Activated CD8-positive, alpha-beta memory T cell treated with anti-CD3 and anti-CD28 coated beads, Interleukin-2, amount 50 U/mL, for 1 hour (primary cell): ENCODE measurements around the gene AANAT.
A peak's percentile ranks its signal among the peaks of the same experiment; 100 is the strongest.

Experiments used
- DNase-seq: peaks from one replicate; pipeline ENCODE4 v3.0.0-alpha.2; 2020; ENCODE audit errors: extremely low read depth

The AANAT gene

DNA sequence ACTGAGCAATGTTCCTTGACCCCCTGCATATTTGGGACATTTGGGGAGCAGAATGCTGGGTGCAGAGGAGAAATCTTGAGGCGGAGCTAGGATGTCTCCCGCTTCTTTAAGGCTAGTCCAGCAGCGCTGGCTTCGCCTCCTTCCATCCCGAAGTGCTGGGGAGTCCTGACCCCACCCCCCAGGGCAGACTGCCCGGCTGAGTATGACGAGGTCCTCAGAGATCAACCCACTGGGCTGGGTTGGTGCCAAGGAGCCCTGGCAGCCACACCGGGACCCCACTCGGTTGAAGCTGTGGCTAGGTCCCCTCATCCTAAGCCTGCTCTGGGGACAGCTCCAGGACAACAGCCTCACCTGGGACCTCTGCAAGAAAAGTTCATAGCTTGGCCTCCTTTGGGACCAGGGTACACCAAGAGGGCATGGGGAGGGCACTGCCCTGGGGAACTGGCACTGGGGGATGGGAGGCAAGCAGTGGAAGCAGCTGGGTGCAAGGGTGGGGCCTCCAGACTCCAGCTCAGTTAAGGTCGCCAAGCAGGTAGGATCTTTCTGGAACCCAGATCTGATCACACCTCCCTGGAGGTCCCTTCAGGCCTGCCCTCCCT lies 22.8 kb downstream of the AANAT start:
- DNase-seq = no peak

DNA sequence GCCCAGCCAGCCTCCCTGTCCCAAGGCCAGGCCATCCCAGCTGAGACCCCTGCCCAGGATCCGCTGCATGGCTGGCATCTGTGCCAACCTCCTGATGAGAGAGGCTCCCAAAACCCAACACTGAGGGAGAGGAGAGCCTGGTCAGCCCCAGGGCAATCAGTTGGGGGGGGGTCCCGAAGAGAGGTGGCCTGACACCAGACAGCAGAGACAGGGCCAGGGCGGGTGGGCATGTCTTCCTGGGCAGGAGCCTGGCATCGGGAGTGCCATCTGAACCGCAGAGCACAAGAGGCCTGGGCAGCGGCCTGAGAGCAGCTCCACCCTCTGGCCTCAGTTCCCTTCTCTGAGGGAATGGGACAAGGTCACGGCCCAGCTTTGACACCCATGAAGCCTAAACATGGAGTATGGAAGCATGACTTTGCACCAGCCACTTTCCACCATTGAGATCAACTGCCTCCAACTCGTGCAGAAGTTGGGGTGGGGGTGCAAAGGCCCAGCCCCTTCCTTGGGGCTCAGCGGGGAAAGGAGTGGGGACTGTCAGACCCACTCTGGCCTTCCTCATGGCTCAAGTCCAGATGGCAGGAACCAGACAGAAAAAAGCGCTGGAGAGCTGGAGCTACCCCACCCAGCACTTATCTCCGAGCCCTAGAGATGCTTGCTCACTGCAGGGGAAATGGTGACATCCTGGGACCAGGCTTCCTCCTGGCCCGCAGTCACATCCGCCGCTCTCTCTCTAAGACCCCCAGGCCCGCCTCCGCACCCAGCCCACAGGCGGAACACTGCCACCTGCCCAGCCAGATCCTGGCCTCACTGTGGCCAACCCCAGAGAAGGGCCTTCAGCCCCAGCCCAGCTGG lies 24.1 kb downstream of the AANAT start:
- no peak for DNase-seq

DNA sequence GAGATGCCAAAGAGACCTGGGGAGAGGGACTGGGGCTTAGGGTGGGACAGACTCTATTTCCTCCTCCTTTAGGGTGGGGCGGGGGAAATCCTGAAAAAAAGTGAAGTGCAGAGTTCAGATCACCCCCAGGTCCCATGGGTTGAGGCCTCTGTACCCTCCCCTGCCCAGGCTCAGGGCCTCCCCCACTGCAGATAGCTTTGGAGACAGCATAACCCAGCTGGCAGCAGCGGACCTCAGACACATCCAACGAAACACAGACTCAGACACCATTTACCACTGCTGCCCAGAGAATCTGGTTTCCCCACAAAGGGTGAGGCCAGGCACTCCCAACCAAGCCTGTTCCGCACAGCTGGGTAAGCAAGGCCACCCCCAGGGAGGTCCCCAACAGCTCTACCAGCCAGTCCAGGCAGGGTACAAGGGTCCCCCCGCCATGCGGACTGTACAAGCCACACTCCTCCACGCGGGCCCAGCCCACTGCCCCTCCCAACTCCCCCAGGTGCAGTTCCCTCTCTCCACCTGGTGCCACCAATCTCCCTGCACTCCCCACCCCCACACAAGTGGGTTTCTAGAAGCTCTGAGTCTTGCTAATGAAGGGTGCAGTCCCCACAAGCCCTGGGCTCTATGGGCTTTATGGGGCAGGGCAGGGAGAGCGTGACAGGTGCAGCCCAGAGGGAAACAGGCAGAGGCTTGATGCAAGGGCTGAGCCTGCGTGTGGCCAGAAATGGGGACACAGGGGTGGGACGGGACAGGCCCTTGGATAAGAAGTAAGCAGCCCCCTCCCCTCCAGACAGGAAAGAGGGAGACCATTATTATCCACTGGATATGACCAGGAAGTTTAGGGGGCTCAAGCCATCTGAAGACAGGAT lies 25.0 kb downstream of the AANAT start:
- DNase-seq = no peak

DNA sequence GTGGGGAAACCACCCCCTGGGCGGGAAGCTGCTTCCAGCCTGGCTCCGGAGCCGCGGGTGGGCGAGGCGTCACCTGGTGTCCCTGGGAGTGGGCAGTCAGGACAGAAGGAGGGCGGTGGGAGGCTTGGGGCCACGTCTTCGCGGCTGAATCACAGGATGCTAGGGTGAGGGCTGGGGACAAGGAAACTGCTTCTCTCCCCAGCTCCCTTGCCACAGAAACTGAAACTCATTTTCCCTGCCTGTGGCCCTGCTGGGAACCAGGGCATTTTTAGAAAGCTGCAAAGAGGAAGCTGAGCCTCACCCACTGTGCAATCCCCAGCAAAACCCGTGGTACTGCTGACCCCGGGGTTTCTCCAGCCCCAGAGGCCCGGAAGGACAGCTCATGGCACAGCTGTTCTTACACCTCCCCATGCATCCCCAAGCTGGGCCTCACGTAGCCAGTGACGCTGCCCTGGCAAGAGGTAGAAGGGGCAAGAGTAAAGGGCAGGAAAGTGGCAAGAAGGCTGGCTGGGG lies 25.6 kb downstream of the AANAT start:
- no peak for DNase-seq

DNA sequence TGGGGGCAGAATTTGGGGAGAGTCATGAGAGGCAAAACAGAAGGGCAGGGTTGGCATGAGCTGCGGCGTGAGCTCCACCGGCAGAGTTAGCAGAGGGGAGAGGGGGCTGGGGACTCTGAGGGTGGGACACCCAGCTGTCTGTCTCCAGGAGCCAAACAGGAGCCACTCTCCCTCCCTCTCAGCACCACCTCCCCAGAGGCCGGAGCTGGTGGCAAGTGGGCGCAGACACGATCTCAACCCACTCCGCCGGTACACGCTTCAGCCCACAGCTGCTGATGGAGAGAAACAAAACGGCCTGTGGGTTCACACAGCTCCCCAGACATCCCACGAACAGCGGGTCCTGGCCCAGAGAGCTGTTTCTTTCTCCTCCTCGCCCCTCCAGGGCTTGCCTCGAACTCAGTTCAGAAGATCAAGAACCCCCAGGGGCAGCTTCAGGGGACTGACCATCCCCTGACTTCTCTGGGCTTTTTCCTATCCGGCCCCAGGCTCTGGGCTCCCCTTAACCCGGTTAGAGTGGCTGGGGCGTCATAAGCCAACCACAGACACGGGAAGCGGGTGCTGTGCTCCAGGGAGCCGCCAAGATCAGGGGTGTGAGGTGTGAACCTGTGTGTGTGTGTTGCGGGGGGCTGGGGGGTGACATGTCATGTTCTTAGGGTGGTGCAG lies 26.2 kb downstream of the AANAT start:
- no peak for DNase-seq

DNA sequence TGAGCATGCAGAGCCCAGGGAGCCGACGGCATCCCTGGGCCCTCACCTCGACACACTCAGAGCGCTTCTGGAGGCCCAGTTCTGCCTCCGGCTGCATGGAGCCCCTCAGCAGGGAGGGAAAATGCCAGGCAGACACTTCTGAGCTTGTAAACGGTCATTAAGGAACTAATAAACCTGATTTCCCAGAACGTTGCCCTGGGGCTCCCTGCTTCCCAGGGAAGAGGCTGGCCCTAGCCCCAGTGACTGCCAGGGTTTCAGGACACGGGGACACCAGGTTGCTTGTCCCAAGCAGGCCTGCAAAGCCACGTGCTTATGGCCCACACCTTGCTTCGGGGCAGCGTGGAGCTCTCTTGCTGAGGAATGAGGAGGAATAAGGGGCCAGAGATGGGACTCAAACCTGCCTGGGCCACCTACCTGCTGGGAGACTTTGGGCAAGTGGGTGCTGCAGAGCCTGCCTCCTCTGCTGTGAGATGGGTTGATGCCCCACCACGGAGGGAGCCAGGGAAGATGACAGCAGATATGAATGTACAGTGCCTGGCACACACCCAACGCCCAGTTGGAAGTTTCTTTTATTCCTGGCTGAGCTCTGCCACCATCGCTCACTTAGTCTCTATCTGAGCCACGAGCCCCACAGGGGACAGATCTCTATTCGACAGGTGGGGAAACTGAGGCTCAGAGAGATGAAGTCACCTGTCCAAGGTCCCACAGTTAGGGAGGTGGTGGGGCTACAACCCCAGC lies 28.4 kb downstream of the AANAT start:
- DNase-seq = no peak

DNA sequence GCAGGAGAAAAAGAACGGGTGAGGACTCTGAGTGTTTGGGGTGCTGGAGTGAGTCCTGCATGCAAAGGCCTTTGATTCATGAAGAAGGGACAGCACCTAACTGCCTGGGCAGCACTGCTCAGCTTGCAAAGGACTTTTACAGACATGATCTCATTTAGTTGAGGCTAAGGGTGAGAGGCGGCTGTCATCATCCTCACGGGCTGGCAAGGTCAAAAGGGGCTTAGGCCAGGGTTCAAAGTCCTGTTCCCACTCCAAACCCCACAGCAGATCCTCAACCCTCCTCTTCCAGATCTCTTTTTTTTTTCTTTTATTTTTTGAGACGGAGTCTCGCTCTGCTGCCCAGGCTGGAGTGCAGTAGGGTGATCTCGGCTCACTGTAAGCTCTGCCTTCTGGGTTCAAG lies 29.1 kb downstream of the AANAT start:
- DNase-seq = no peak

DNA sequence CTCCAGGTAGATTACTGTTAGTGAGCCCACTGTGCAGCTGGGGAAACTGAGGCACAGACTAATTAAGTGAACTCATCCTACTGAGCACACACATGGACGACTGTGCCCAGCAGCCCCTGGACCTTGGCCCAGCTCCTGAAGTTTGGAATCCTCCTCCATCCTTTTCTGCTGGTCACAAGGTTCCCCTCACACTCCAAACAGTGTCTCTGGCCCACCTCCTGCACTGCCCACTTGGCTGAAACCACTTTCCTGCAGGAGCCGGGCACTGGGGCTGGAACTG lies 30.2 kb downstream of the AANAT start:
- no peak for DNase-seq

DNA sequence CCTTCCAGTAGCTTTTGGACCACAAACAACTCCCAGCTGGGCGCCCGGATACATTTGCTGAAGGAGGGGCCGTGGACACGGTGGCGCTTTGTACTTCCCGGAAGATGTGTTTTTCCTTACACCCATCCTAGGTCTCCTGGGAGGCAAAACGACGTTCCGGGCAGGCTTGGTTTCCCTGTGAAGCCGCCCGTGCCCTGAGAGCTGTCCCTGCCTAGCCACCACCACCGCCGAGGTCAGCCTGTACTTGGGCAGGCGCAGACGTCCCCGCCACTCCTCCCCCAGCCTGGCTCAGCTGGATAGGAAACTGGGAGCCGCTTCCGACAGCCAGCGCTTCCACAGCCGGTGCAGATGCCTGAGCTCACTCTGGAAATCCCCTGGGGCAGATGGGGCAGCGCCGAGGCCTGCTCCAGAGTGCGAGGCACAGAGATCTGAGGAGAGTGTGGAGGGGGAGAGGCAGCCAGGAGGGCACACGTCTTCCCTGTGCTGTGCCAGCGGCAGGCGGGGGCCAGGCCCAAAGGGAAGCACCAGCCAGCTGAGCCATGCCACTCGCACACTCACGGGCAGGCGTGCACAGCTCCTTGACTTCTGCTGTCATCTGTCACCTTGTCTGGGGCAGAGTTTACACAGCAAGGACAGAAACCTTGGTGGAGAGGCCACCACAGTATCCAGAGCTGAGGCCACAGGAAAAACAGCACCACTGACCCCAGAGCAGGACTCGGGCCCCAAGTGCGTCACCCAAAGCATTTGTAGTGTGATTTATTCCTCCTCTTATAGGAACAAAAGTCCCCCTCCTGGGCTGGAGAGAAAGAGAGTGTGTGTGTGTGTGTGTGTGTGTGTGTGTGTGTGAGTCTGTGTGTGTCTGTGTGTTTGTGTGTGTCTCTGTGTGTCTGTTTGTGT lies 30.8 kb downstream of the AANAT start:
- DNase-seq = no peak

DNA sequence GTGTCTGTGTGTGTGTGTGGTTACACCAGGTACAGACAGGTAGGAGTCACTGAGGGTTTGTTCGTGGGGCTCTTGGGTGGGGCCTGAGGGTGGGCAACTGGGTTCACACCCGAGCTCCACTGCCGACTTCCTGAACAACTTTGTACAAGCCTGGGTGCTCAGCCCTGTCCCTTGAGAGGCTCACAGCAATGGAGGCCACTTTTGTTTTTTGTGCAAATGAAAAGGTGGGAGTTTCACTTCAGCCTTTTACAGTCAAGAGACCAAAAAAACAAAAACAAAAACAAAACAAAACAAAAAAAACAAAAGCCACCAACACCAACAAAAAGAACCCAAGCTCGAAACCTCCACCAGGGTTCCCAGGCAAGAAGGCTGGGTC lies 31.5 kb downstream of the AANAT start:
- no peak for DNase-seq

DNA sequence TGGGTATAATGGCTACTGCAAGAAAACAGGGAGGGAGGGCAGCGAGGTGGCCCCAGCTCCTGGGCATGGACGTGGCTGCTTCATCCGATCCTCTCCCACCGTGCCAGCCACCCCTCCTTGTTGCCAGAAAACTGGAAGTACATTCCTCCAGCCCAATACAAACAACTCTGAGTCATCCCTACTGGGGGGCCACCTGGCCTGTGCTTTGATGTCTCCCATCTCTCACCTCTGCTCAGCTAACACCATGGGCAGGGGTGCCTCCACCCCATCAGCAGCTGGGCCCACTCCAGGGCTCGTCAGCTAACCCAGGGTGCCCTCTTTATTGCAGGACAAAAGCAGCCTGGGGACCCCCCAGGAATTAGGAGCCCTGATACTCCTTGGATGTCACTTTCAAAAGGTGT lies 31.9 kb downstream of the AANAT start:
- no peak for DNase-seq

DNA sequence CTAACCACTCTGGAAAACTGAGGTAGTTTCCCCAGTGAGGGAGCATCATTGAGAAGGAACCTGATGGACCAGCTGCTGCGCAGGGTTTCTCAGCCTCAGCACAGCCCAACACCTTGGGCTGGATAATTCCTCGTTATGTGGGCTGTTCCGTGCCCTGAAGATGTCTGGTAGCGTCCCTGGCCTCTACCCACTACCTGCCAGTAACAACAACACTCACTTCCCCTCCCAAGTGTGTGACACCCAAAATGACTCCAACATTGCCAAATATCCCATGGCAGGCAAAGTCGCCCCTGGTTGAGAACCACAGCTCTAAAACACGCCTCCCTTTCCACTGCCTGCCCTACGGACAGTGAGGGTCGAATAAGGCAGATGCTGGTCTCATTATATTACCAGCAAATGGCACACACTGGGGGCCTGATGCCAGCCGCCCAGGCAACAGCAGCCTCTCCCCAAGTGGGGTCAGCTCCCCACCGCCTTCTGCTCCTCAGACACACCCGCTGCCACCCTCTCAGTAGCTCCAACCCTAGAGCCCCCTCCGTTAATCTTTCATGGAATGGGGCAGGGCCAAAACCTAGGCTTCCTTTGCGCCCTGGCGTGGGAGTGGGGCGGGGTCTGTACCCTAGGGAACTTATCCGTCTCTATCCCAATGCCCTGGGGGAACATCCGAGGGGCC lies 32.8 kb downstream of the AANAT start:
- no peak for DNase-seq

DNA sequence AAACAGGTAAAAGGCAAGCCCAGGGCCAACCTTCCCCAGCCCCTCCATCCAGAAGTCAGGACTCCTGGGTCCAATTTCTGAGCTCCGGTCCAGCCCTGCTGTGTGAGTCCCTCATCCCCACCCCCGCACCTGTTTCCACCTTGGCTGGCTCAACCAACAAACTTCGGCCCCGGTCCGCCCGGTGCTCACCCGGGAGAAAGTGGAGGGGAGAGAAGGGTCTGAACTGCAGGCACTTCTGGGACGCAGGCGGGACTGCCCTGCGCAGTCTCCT lies 33.3 kb downstream of the AANAT start:
- no peak for DNase-seq

DNA sequence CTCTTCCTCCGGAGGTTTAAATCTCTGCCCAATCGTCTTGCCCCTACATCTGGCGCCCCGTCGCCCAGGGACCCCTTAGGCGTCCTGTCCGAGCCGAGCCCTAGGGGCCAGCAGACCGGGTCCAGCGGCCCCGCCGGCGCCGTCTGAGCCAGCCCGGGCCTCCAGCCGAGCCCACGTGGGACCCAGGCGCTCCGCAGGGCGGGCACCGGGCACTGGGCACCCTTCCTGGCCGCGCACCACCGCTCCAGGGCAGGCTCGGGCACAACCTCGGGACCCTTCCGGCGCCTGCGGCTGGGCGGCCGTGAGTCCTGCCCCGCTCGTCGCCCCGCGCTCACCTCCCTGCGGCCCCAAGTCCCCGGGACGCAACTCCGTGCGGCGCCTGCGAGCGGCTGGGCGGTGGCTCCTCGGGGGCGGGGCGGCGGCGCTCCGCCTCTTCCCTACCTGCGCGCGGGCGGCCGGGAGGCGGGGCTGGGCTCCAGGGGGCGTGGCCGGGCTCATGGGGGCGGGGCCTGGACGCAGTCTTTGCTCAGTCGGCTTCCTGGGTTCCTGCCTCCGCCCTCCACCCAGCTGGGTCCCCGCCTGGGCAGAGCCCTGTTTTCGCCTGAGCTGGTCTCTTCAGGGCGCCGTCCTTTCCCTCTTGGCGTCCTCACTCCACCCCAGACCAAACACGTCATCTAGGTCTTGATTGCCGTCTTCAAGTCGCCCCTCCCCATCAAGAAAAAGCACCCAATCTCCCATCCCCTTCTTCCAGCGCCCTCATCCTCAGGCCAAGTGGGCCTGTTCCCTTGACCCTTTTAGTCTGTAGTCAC lies 33.8 kb downstream of the AANAT start, which contains the start of gene RHBDF2:
Gene RHBDF2, minus strand, starts transcription at position 406 of the 809 bp plus-strand sequence. CDS start 19,899 bp downstream, outside the sequence.
- peak; percentile 68 for DNase-seq

DNA sequence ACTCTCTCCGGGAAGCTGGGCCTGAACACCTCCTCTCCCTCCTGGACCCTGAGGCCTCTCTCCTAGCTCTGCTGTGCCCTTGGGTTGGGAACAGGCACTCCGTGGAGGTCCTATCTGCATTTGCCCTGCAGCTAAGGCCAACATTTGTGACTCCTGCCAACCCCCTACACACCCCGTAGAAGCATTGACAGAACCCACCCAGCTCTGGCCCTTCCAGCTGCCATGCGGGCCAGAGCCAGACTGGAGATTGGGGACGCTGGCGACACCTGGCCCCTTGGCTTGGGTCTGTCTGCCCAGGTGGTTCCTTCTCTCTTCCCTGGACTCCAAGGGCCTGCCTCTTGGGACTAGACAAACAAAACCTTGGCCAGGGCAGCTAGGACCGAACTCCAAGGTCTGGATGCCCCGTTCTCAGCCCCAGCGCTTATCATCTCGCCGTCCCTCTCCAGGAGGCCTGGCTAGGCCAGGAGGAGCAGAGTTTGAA lies 34.5 kb downstream of the AANAT start:
- DNase-seq = no peak

DNA sequence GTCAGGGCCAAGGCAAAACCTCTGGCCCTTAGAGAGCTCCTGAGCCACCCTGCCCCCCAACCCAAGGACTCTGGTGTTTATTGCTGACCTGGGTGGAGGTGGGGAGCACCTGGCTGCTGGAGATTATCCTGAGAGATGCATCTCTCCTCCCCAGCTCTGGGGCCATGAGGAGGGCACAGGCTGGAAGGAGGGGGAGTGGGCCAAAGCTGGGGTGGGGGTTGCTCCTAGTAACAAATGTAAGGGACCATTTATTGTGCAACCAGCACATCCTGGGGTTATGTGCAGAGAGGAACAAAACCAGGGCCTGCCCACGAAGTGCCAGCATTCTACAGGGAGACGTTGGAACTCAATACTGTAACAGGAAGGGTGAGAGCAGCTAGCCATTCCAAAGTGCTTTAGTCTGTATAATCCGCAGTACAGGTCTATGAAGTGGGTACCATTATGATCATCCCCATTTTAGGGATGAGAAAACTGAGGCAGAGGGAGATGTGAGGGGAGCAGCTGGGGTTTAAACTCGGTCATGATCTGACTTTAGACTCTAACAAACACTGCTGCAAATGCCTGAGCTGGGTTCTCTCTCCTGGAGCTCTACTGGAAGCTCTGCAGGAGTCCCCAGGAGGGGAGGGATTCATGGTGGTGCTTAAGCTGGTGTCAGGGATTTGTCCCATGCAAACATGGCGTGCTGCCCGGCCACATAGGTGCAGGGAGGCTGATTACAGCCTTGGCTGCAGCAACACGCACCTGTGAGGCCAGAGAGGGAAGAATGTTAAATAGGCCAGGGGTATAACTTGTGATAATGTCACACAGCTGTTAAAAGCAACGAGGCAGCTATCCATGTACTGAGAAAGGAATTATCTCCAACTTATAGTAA lies 35.2 kb downstream of the AANAT start:
- DNase-seq = no peak

DNA sequence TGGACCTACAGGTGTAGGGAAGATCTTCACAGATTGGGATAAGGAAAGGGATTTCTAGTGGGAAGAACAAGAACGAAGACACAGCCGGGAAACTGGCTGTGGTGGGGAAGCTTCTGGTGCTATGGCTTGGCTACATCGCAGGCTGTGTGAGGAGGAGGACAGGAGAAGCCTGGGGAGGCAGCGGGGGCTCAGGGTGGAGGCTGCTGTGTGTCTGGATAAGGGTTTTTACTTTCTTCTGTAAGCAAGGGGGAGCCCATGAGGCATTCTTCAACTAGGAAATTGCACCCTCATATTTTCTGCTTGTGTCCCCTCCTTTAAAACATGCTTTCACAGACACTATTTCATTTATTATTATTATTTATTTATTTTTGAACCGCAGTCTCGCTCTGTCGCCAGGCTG lies 36.7 kb downstream of the AANAT start:
- no peak for DNase-seq
